Endothelial cell (in vitro differentiated cells): ENCODE measurements around the gene DAP. TPM values are rescaled to one million over a fixed set of nuclear protein-coding genes. Genes with fewer than 3 reads are reported as not detected.

ENCODE experiments used
- DNase-seq: peaks from one replicate; pipeline ENCODE4 v3.0.0; 2021; ENCODE audit warnings: low spot score
- H3K27ac Mint-ChIP-seq: one replicate; pipeline ENCODE4 v1.8.0; 2021; ENCODE audit warnings: mixed read lengths, inconsistent platforms; ENCODE audit not compliant: unreplicated experiment
- H3K27me3 Mint-ChIP-seq: one replicate; pipeline ENCODE4 v1.8.0; 2021; ENCODE audit warnings: mild to moderate bottlenecking, moderate library complexity, mixed read lengths, inconsistent platforms; ENCODE audit not compliant: unreplicated experiment
- H3K36me3 Mint-ChIP-seq: one replicate; pipeline ENCODE4 v1.8.0; 2021; ENCODE audit warnings: mild to moderate bottlenecking, low read depth, mixed read lengths, inconsistent platforms; ENCODE audit not compliant: unreplicated experiment
- H3K4me1 Mint-ChIP-seq: one replicate; pipeline ENCODE4 v1.8.0; 2021; ENCODE audit warnings: mild to moderate bottlenecking, mixed read lengths, inconsistent platforms; ENCODE audit not compliant: unreplicated experiment
- H3K4me3 Mint-ChIP-seq: one replicate; pipeline ENCODE4 v1.8.0; 2021; ENCODE audit warnings: mild to moderate bottlenecking, mixed read lengths, inconsistent platforms; ENCODE audit not compliant: unreplicated experiment
- H3K9me3 Mint-ChIP-seq: one replicate; pipeline ENCODE4 v1.8.0; 2021; ENCODE audit warnings: mixed read lengths, inconsistent platforms; ENCODE audit not compliant: unreplicated experiment
- total RNA-seq: library from RNA; stranded (reverse); fragmentation: NEBNext Ultra II Directional; extraction: Animal tissue kit (Norgen Biotek cat#: 25700); gene quantifications from one replicate; pipeline ENCODE4 v1.2.1, GENCODE V29; 2021; ENCODE audit not compliant: unreplicated experiment
- TF ChIP-seq, protein P1 (sequence below): fragments of 200-600 bp; sonication (generic); IDR thresholded peaks from one replicate; pipeline ENCODE4 v1.5.0; 2021; ENCODE audit warnings: antibody characterized with exemption; ENCODE audit not compliant: unreplicated experiment

Gene DAP
- total RNA-seq, 1 donor from 2014 or later, result 231 TPM

DNA sequence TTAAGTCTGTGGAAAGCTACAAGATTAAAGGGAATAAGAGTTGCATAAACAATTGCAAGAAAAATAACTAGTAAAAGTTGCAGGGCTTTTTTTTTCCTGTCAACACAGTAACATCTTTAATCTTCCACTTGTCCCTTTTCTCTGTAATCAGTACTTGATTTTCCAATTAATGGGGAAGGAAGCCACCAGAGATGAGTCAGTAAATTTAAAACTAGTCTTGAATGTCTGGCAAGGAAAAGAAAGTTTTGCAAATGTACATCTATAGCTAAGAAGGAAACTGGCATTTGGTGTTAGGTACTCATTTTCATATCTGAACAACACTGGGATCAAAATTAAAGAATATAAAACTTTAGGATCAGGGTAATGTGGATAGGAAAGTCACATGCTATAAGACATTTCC, 17.1 kb downstream of the DAP start:
- Mint-ChIP-seq H3K4me3 (no peak overlapping the region), H3K4me1 (peaks cover 8% of the 10 kb centered on the region), H3K9me3 (no peaks in the 10 kb centered on the region), H3K27me3 (peaks cover 1% of the 10 kb centered on the region), H3K36me3 (peaks cover 66% of the 10 kb centered on the region), H3K27ac (no peak overlapping the region)
- DNase-seq, result no peak
- TF ChIP-seq, protein P1, sequence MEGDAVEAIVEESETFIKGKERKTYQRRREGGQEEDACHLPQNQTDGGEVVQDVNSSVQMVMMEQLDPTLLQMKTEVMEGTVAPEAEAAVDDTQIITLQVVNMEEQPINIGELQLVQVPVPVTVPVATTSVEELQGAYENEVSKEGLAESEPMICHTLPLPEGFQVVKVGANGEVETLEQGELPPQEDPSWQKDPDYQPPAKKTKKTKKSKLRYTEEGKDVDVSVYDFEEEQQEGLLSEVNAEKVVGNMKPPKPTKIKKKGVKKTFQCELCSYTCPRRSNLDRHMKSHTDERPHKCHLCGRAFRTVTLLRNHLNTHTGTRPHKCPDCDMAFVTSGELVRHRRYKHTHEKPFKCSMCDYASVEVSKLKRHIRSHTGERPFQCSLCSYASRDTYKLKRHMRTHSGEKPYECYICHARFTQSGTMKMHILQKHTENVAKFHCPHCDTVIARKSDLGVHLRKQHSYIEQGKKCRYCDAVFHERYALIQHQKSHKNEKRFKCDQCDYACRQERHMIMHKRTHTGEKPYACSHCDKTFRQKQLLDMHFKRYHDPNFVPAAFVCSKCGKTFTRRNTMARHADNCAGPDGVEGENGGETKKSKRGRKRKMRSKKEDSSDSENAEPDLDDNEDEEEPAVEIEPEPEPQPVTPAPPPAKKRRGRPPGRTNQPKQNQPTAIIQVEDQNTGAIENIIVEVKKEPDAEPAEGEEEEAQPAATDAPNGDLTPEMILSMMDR, result no peak

DNA sequence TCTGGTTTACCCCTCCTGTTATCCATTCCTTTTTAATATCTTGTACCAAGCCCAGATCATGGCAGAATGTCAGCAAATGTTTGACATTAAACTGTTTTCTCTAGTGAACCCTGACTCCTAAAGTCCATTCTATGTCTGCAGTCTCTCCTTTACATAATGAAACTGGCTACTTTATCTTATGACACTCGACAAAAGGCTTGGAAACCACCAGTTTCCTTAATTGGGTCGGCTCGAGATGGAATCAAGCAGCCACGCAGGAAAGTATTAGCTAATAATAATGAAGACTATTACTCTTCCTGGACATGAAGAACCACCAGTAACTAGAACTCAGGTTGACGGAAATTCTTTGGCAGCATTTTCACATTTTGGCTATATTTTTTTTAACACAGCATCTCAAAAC, 17.5 kb downstream of the DAP start:
- H3K4me1 Mint-ChIP-seq, result peaks cover 11% of the 10 kb centered on the region
- H3K27ac Mint-ChIP-seq, result no peak overlapping the region
- H3K27me3 Mint-ChIP-seq, result peaks cover 1% of the 10 kb centered on the region
- peak overlapping the region; percentile 42 for H3K4me3 Mint-ChIP-seq
- TF ChIP-seq, protein P1, result no peak
- no peaks in the 10 kb centered on the region for H3K9me3 Mint-ChIP-seq
- peaks cover 65% of the 10 kb centered on the region for H3K36me3 Mint-ChIP-seq
- DNase-seq, result no peak

DNA sequence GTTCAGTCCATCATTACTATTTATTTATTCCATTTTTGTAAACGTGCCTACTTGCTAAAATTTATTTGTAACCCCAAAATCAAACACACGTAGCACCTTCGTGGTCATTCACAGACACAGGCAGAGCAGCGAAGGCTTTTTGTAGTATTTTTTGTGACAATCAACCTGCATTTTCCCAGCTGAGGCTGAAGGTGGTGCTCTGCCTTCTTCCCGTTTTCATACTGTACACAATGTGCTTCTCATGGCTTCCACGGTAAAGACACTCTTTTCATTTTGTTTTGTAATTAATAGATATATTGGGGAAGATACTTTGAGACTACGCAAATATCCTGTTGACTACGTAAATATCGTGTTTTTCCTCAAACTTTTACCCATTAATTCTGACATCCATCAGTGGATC, 19.4 kb downstream of the DAP start:
- DNase-seq, result no peak
- Mint-ChIP-seq H3K4me3 (no peak overlapping the region), H3K27me3 (peaks cover 1% of the 10 kb centered on the region), H3K9me3 (no peaks in the 10 kb centered on the region), H3K4me1 (peaks cover 15% of the 10 kb centered on the region), H3K27ac (no peak overlapping the region), H3K36me3 (peaks cover 63% of the 10 kb centered on the region)
- TF ChIP-seq, protein P1, result no peak

DNA sequence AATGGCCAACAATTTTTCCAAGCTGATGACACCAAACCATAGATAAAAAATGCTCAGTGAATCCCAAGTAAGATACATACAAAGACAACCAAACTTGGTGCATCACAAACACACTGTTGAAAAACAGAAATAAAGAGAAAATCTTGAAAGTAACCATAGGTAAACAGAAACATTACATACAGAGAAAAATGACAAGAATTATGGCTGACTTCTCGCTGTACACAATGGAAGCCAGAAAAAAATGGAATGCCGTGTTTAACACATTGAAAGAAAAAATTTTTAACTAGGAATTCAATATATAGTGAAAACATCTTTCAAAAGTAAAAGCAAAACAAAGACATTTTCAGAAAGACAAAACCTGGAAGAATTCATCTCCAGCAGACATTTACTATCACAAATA, 20.6 kb downstream of the DAP start:
- H3K36me3 Mint-ChIP-seq, result peaks cover 60% of the 10 kb centered on the region
- peaks cover 25% of the 10 kb centered on the region for H3K4me1 Mint-ChIP-seq
- DNase-seq, result no peak
- H3K9me3 Mint-ChIP-seq, result no peaks in the 10 kb centered on the region
- peak overlapping the region; percentile 3 for H3K27ac Mint-ChIP-seq
- H3K4me3 Mint-ChIP-seq, result no peak overlapping the region
- TF ChIP-seq, protein P1, result no peak
- H3K27me3 Mint-ChIP-seq, result peaks cover 3% of the 10 kb centered on the region

DNA sequence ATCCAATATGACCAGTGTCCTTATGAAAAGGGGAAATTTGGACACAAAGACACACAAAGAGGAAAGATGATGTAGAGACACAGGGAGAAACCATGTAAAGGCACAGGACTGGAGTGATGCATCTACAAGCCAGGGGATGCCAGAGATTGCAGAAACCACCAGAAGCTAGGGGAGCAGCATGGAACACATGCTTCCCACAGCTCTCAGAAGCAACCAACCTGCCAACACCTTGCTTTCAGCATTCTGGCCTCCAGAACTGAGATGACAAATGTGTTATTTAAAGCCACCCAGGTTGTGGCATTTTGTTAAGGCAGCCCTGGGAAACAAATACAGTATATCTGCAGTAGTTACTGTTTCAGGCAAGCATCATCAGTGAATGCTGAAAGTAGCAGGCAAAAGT, 23.2 kb downstream of the DAP start:
- Mint-ChIP-seq H3K27ac (no peak overlapping the region), H3K9me3 (no peaks in the 10 kb centered on the region), H3K4me1 (peaks cover 47% of the 10 kb centered on the region), H3K27me3 (peaks cover 3% of the 10 kb centered on the region), H3K36me3 (peaks cover 47% of the 10 kb centered on the region), H3K4me3 (peak overlapping the region; percentile 43)
- no peak for DNase-seq
- TF ChIP-seq, protein P1, result no peak
